HG02885 (cell line): ENCODE data around the gene CYSLTR2.
"Not testable (repeated sequence)": the region's sequence is repeated elsewhere in the genome, so short reads cannot be mapped to it uniquely, and the experiment has no call there.

Experiments used
- ATAC-seq: cut with Tn5 transposase; IDR thresholded peaks from one replicate; pipeline ENCODE4 v1.9.1; 2021; ENCODE audit warnings: mild to moderate bottlenecking; ENCODE audit not compliant: unreplicated experiment, poor library complexity

The CYSLTR2 gene

DNA sequence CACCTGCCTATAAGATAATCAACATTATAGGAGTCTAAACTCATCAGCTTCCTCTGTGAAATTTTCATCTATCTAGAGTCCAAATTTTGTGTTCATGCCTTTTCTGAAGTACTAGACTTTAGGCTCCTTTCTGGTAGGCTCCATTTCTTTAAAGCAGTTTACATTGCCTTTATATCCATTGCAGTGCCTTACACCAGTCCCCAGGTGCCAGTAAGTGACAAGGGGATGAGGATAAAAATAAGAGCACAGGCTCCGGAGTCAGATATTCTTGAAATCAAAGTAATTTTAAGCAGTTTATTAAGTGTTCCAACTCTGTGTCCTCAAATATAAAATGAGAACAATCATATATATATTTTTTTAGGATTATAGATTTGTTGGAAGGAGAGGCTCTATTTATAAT is 10.6 kb upstream of the CYSLTR2 start:
- no peak for ATAC-seq

DNA sequence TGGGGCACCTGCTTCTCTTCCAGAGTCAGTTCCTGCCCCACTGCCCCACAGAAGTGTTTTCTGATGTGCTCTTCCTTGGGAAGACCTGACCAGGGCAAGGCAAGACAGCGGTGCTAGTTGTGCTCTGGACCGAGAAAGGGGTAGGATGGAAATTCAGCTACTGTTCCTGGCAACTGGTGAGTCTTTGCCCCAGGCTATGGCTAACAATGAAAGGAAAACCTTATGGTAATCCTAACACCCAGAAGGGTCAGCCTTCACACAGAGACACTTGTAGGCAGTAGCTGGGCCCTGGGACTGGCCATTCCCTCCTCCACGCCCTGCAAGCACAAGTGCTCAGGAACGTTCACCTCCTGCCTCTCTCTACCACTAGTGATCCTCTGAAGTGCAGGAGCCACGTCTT is 9.6 kb upstream of the CYSLTR2 start:
- ATAC-seq, result no peak

- no peak for ATAC-seq
Observed at GRCh38 chr13:48644951-48645350, 8.8 kb upstream of the CYSLTR2 start.

- no peak for ATAC-seq
Observed at GRCh38 chr13:48645845-48646244, 7.9 kb upstream of the CYSLTR2 start.

GRCh38 chr13:48646791-48647190 is 6.9 kb upstream of the CYSLTR2 start:
- no peak for ATAC-seq

GRCh38 chr13:48647625-48648024 is 6.1 kb upstream of the CYSLTR2 start:
- no peak for ATAC-seq

- no peak for ATAC-seq
Observed at GRCh38 chr13:48648446-48648845, 5.3 kb upstream of the CYSLTR2 start.

- no peak for ATAC-seq
Observed at GRCh38 chr13:48652851-48653471, 768 bp upstream of the CYSLTR2 start.

- ATAC-seq, result no peak
Observed at GRCh38 chr13:48654511-48654910, 782 bp downstream of the CYSLTR2 start.

GRCh38 chr13:48655291-48655690 is 1.6 kb downstream of the CYSLTR2 start:
- ATAC-seq, result no peak

- ATAC-seq, result no peak
Observed at GRCh38 chr13:48656608-48657007, 2.9 kb downstream of the CYSLTR2 start.

- peak; percentile 63 for ATAC-seq
Observed at GRCh38 chr13:48660361-48661076, 6.8 kb downstream of the CYSLTR2 start.

DNA sequence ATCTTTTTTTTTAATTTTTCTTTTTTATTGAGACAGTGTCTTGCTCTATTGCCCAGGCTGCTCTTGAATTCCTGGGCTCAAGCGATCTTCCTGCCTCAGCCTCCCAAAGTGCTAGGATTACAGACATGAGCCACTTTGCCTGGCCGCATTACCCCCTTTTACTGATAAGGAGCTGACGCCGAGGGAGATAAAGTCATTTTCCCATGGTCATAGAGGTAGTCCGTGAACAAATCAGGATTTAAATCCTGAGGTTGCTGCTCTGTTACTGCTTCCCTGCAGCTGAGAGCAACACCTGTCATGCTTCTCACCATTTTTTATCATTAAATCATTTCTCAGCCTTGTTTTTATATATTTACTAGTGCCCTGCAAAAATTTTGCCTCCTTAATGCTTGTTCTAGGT is 7.4 kb downstream of the CYSLTR2 start:
- no peak for ATAC-seq

DNA sequence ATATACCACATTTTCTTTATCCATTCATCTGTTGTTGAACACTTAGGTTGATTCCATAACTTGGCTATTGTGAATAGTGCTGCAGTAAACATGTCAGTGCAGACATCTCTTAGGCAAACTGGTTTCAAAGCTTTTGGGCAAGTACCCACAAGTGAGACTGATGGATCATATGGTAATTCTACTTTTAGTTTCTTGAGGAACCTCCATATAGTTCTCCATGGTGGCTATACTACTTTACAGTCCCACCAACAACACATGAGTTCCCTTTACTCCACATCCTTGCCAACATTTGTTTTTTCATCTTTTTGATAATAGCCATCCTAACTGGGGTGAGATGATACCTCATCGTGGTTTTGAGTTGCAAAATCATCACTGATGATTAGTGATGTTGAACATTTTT is 8.5 kb downstream of the CYSLTR2 start:
- ATAC-seq, result no peak

- ATAC-seq, result no peak
Observed at GRCh38 chr13:48667136-48667535, 13.4 kb downstream of the CYSLTR2 start.

DNA sequence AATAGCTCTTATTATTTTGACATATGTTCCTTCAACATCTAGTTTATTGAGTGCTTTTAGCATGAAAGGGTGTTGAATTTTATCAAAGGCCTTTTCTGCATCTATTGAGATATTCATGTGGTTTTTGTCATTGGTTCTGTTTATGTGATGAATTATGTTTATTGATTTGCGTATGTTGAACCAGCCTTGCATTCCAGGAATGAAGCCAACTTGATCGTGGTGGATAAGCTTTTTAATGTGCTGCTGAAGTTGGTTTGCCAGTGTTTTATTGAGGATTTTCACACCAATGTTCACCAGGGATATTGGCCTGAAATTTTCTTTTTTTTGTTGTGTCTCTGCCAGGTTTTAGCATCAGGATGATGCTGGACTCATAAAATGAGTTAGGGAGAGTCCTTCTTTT is 17.7 kb downstream of the CYSLTR2 start:
- not testable (repeated sequence) for ATAC-seq

DNA sequence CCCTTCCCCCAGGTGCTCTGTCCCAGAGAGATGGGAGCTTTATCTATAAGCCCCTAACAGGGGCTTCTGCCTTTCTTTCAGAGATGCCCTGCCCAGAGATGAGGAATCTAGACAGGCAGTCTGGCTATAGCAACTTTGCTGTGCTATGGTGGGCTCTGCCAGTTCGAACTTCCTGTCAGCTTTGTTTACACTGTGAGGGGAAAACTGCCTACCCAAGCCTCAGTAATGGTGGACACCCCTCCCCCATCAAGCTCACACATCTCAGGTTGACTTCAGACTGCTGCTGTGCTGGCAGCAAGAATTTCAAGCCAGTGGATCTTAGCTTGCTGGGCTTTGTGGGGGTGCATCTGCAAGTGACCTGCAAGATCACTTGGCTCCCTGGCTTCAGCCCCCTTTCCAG is 21.5 kb downstream of the CYSLTR2 start:
- no peak for ATAC-seq

- ATAC-seq, result no peak
Observed at GRCh38 chr13:48678316-48678715, 24.6 kb downstream of the CYSLTR2 start.

DNA sequence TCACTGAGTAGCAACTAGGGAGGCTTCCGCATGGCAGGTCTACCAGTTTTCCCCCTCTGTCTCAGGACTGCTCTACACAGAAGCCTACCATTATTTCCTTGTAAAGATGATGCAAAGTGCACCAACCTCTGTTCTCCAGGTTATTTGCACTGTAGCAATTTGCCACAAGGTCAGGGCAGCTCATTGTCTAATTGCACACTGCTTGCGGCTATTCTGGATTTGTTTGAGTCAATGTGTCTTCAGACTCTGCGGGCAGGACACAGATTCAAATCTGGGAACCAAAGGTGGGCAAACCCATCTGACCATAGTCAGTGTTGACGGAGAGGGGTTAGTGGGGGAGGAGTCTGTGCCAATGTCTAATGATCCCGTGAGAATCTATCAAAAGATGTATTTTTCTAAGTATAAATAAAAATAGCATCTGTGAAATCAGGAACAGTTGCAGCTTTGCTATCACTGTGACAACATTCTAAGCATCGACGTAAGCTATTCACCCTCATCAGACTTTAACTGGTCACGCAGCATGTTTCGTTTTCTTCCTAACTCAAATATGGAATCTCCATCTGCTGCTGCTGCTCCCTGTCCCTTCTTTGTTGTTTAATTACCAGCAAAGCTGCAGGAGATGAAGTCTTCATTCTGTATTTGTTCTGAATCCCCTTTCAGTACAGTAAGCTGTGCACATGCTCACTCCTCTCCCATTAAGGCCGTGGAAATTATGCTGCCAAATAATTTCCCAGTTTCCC is 26.4 kb downstream of the CYSLTR2 start:
- no peak for ATAC-seq

DNA sequence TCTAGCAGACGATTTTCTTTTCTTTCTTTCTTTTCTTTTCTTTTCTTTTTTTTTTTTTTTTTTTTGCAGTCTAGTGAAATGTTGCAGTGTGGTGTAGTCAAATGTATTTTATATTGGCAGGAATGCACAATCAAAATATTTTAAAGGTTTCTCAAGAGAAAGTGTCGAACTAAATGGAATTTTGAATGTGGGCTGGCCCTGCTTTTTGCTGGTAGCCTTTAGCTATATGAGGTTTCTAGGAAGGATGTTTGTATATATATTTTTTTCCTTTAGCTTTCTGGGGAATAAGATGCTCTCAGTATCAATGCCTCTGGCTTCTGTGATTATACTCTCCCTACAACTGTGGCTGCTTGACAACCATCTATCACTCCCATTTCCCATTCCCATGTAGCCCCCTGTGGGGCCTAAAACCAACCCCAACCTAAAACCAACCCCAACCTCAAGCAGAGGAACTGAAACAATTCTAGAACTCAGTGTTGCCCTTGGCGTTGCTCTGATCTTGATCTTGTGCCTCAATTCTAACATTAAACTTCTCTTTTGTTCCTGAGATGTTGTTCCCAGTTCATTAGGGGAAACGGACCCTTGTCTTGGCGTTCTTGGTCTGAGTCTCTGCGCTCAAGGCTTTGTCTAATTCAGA is 27.1 kb downstream of the CYSLTR2 start:
- no peak for ATAC-seq

- ATAC-seq, result no peak
Observed at GRCh38 chr13:48681905-48682304, 28.2 kb downstream of the CYSLTR2 start.
